Amniotic stem cell (primary cell): ENCODE measurements around the gene RAP2A.

Source experiments
- DNase-seq: peaks from one replicate; lab custom pipeline; 2025; lab: John Stamatoyannopoulos, UW

Gene RAP2A

DNA sequence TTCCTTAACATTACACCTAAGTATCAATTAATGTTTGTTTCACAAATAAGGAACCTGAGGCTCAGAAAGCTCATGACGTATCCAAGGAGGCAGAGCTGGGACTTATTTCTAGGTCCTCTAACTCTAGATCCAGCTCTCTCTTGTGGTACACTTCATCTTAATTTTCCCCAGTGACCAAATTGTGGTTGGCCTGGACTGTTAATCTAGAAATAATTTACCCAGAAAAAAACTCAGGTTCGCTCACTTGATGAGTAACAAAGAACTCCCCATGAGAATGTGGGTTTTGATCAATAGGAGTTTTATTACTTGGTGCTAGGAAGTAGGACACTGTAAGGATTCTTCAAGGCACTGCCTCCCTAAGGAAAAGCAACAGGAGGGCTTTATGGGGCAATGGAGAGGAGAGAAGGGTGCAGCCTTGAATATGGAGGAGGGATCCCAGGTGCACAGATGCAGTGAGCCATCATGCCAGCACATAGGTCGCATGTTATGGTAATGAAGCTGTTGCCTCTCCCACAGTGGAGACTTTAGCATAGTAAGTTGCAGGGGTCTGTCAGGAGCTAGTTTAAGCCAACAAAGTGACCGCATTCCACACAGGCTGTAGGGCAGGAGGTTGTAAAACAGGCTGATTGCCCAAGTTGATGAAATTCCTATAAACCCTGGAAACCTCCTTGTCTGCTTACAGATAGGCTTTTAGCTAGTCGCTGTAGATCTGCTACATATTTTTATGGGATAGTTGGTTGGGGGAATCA is 14.7 kb downstream of the RAP2A start:
- no peak for DNase-seq

DNA sequence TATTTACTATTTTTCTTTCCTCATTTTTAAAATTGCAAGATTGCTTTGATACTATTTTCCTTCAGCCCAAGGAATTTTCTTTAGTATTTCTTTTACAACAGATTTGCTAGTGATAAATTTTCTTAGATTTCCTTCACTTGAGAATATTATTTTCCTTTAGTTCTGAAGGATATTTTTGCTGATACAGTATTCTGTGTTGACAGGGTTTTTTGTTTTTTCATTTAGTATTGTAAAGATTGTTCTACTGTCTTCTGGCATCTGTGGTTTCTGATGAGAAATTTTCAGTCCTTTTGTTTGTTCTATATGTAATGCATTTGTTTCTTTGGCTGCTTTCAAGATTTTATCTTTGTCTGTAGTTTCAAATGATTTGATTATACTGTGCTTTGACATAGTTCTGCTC is 20.7 kb downstream of the RAP2A start:
- no peak for DNase-seq

DNA sequence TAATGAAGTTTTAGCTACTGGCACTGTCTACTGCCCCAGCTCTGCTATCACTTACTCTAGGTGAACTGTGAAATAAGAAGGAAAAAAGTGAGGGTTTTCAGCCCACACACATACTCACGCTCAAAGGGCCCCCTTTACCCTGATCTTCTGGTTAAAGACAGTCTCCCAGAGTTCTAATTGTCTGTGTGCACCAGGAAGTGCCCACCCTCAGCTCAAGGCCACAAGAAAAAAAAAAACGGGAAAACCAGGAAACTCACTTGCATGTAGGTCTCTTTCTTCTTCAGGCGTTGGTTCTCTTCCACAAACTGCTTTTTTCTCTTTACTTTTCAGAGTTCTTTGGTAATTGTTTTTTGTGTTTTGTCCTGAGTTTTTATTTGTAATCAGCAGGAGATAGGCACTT is 22.1 kb downstream of the RAP2A start:
- no peak for DNase-seq

DNA sequence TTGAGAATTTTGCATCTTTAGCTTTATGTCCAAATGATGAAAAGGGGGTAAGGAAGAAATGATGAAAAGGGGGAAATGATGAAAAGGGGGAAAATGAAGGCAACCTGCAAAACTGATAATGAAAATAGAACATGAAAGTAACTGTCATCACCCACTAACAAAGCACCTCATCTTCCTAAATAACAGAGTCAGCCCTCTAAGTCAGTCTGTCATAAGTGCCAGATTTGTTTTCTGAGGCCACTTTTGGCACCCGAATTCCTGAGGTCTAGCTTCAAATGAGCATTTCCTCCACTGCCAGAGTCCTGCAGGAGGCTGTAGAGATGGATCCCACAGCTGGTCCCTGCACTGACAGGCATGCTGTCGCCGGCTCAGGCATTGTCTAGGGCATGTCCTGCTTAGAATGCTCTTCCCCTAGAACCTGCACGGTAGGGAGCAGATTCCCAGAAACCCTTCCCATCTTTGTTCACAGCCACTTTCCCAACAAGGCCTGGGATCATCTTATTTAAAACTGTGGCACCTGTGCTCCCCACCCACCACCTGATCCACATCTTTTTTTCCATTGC is 25.3 kb downstream of the RAP2A start:
- no peak for DNase-seq

DNA sequence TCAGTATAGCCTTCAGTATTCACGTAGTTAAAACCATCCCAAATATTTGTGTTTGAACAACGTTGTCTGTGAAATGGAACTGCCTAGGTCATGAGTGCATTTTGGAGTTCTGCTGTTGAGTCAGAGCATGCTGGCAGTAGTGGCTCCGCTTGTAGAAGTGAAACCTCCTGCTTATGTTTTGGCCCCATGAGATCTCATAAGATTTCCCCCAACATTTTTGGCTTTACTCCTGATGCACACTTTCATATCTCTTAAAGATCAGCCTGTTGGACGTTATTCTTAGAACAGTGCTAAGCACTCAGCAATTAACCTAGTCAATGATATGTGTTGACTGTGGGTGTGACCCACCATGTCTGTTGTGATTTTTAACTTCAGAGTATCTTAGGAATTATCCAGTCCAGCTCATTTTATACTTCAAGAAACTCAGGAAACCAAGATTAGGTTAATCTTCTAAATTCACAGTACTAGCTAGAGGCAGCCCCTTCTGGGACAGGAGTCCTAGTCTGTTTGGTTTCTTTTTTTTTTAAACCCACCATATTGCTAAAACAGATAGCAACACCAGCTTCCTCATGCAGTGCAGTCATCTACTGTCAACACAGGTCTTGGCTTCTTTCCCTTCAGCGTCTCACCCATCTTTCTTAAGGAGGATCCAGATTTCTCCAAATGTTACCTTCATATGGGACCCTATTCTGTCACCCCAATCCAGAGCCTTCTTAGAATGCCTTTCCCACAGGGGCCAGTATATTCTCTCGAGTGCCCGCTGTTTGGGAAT is 26.2 kb downstream of the RAP2A start:
- DNase-seq, result no peak

DNA sequence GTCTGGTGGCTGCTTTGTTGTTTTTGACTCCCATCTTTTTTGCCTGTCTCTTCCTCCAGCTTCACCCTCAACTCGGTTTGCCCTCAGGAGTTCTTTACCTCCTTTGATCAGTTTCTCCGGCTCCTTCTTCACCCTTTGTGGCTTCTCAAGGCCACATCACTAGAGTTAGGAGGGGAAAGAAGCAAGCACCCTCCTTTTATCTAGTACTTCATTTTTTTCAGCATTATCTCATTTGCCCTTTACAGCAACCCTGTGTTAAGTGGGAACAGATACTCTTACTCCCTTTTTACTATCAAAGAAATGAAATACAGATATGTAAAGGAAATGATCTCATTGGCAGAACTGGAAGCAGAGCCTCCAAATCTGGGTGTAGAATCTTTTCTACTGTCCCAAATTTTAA is 26.9 kb downstream of the RAP2A start:
- no peak for DNase-seq

DNA sequence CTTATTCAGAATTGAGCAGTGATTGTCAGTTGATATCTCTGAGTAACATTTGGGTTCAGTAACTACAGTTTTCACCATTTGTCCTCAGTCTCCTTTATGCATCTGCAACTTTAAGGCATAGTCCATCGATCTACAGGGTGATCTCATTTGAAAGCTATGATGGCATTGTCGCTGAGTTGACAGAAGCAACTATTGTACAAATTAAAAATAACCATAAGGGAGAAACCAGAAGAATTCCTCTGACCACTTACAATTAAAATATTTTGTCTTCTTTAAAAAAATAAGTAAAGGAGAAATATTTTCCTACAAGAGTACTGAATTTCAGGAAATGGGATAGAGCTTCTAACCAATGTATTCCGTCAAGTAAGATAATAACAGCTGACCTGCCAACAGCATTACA is 30.6 kb downstream of the RAP2A start:
- no peak for DNase-seq

DNA sequence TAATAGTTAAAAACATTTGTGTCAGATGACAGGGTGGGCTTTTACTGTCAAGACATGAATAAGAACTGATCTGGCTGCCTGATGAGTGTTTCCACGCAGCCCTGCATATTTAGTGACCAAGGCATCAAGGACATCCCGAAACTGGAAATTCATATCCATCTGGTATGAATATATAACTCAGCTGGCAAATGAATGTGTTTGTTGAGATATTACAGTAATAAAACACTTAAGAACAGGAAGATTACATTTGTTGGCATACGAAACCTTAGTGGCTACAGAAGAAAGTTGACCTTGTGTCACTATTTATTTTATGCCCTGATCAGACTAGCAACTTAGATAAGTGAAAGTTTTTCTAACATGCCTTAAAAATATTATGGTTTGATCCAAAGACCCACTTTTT is 32.8 kb downstream of the RAP2A start:
- no peak for DNase-seq

DNA sequence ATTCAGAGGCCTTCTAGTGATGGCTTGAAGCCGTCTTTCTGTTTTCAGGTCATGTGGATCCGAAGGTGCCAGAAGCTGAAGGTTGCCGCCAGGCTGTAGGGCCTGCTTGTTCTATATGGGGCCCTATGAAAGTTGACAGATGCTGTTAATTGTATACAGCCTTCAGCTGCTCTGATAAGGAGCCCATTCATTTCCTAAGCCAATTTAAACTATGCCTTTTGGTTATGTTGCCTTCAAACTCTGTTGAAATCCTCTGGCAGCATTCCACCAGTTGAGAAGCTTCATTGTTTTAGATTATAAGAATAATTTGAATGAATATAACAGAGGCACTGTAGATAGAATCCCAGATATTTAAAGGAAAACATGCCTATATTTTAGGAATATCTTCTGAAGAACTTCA is 34.4 kb downstream of the RAP2A start:
- no peak for DNase-seq

DNA sequence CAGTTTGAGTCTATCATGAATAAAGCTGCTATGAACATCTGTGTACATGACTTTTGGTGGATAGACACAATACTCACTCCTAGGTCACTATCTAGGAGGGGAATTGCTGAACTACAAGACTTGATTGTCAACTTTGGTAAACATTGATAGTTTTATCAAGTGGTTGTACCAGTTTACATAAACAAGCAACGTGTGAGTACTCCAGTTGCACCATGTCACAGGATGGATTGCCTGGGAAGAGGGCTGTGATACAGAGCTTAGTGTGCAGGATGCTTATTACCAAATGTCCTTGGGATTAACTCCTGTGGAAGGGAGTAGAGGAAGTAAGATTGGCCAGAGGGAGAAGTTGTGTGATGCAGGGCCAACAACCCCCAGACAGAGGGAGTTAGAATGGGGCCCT is 37.7 kb downstream of the RAP2A start:
- no peak for DNase-seq

DNA sequence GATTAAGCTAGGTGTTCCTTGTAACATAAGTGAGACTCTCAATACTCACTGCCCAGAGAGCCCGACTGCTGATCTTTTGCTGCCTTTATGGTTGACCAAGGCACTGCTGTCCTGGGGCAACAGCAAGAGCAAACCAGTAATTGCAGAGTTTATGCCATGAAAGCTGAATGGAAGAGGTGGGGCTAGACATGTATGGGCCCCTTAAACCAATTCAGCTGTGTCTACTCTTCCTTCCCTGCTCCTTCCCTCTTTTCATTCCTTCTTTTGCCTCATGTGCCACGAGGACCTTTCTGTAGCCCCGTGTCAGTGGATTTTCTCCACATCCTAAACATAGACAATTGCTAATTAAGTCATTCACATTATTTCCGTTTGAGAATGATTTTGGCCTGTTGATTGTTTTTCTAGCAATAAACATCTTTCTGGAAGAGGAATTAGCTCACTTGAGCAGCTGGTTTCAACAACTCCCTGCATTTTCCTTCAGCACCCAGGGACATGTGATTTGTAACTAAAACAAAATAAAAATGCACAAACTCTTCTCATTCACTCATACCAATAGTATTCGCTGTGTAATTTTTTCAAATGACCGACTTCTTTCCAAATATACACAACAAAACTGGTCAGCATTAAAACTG is 40.5 kb downstream of the RAP2A start:
- DNase-seq, result no peak

DNA sequence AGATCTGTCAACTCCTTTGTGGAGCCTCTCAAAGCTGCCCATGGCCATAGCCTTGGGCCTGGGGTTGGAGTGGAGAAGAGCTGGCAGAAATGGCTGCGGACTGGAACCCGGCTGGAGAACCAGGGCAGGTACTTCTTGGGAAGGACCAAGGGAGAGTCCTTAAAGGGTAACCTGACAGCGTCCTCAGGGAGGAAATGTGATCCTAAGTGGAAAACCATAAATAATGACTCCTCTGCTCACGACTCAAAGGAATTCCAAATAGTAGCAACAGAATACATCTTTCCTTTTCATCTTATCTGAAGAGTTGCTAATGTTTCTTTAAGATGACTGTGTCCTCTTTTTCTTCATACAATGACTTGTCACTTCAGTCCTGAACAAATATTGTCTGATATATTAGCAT is 41.0 kb downstream of the RAP2A start:
- DNase-seq, result no peak

DNA sequence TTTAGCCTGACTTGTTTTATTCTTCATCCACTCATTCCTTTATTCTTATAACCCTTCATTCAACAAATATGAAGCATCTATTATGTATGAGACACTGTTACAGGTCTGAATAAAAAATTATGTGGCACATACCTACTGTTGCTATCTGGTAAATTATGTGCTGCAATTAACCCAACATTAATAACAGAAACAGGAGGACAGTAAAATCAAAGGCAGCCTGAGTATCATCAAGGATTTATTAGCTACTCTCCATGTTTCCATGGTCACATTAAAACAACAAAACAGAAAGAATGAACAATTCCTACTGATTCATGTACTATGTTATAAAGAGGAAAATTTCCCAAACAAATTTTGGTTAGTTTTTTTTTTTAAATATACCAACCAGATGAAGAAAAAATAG is 43.9 kb downstream of the RAP2A start:
- no peak for DNase-seq

DNA sequence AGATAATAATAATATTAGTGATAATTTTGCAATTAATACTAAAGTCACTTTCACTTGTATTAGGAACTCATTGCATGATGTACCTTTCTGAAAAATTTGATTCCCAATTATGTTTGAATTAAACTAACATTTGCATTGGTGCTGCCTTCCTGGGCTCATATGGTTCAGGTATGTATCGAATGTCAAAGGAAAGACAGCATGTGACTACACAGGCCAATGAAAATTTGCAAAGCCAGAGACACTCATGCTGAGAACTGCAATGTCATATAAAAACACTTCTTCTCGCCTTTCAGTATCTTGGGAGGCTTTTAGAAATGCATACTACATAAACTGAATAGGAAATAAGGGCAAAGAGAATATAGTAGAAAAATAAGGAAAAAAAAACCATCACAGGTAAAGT is 44.3 kb downstream of the RAP2A start:
- DNase-seq, result no peak

DNA sequence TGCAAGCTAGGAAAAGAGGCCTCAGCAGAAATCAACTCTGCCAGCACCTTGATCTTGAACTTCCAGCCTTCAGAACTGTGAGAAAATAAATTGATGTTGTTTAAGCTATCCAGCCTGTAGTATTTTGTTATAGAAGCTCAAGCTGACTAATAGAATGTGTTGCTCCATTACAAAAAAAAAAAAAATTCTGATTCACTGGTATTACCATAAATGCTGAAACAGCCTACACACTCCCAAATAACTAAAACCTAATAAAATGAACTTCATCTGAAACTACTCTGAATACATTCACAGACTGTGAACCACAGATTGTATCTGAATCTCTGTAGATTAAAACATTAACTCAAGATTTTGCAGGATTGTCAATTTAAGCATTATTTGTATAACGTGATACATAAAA is 49.5 kb downstream of the RAP2A start:
- DNase-seq, result no peak

DNA sequence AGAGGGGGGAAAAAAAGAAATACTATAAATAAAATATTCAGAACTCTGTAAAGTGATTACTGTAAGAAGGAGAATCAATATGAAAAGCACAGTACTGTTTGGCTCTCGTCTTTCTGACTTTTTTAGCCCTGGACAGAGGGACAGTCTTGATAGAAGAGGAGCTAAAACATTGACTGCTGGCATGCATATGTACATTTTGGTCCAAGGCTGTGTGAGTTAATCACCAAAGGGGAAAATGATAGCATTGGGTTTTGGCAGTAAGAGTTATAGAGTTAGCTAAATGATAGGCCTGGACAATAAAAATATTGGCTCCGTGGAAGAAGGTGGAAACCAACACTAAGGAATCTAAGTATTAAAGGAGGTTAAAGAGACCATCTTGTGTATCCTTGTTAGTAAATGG is 50.3 kb downstream of the RAP2A start:
- no peak for DNase-seq

DNA sequence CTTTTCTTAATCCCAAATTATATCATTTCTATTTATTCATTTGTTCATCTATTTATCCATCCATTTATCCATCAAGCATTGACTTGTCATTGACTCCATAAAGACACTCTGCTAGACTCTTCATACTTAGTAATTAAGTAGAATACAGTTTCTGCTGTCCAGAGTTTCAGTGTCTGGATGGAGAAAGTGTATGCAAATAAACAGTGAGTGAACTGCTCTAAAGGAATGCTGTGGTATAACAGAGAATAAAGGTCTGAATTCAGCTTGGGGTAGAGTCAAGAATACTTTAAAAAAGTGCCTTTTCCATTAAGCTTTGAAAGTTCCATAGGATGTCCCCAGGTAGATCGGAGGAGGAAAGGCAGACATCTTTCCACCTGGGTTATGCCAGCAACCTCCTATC is 51.4 kb downstream of the RAP2A start:
- DNase-seq, result no peak

DNA sequence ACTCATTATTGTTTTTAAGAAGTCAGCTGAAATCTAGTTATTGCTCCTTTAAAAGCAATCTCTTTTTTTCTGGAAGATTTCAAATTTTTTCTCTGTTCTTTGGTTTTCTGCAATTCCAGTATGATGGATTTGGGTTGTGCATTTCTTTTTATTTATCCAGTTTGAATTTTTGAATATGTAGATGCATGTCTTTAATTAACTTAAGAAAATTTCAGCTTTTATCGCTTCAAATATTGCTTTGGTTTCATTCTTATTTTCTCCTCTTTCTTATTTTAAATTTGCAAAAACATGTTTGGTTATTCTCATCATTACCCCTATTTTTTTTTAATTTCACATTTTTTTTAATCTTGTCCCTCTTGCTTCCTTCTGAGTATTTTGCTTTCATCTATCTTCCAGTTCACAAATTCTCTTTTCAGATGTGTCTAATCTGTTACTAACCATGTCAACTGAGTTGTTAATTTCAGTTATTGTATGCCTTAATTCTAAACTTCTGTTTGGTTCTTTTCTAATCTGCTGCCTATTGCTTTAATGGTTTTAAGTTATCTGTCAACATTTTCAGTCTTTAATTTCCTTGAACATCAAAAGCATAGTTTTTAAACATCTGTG is 56.8 kb downstream of the RAP2A start:
- no peak for DNase-seq

DNA sequence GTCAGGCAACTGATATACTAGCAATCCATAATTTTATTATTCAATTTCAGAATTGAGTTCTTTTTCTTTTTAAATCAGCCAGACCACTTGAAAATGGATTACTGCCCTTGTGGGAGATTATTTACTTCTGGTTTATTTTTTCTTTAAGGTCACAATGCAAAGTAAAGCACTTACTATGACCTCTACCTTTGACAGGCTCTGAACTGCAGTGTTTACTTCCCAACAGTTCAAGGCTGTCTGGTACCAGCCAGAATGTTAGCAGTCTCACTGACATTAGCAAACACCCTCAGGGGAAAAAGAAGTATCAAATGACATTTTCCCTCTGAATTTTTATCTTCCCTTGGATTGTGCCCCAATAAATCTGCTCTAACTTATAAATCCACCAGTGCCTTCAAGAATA is 57.5 kb downstream of the RAP2A start:
- no peak for DNase-seq

DNA sequence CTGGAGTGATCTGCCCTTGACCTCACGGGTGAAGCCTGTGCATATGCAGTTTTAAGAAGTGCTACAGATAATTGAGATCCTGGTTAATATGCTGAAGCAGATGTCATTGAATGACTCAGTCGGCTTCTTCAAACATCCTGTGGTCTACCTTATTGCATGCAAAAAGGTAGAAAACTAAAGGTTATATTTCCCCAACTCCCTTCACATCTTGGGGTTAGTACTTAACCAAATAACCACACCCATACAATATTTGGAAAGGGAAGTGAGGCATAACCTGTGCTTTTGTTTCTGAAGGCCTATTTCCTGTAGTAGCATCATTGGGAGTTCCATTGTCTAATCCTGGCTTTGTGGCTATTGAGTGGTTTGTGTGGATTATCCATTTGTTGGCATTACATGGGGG is 58.3 kb downstream of the RAP2A start:
- DNase-seq, result no peak

DNA sequence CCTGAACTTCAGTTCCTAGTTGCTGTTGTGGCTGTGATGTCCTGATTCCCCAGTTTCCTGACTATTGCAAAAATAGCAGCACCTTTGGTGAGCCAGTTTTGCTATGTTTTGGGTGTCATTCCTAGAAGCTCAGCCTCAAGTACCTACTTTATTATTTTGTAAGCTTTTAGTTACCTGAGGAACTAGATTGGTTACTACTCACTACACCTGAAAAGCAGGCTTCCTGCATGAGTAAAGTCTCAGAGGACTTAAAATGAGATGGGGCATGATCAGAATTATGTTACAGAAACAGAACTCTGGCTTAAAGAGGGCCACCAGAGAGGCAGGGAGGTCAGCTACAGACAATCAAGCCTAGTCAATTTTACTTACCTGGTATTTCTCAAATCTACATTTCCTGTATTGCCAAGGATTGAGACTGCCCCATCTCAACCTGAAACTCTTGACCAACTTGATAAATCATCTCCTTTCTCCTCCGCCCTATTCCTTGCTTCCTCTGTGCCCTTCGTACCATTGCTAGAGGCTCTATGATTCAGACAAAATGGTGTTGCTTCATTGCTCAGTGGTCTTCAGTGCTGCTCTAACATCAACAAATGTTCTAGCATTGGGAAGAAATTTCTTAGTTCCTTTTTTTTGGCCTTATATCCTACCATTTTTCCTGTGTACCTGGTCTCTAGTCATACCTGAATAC is 58.9 kb downstream of the RAP2A start:
- no peak for DNase-seq

DNA sequence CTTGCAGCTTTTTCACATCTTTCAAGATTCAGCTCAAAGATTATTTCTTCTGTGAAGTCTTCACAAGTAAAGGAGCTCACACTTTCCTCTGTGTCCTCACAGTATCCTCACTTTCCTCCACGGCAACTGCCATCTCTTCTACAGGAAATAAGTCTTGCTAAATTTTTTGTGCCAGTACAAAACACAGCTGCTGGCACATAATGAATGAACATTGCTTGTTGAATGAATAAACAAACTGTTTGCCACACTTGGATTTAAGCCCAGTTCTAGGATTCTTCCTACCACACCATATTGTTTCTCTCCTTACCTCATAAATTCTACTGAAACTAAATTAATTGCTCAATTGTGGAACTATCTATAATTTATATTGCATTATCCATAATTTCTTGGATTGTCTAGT is 59.5 kb downstream of the RAP2A start:
- no peak for DNase-seq
